Testis (tissue), 2 donors: Measurements from ENCODE around the gene OVCH2.

Source experiments
- CTCF ChIP-seq, 3 experiments: fragments of 450-650 bp in 2 of 3; fragments of 200-600 bp in 1 of 3; sonication (generic) in 1 of 3; IDR thresholded peaks; one replicate each; pipeline ENCODE4 v1.5.1; 2016 to 2019; ENCODE audit warnings: antibody characterized with exemption in 3 of 3, mild to moderate bottlenecking in 2 of 3, moderate library complexity in 1 of 3
- POLR2A ChIP-seq: fragments of 450-650 bp; IDR thresholded peaks from one replicate; pipeline ENCODE4 v1.6.1; 2017; ENCODE audit warnings: antibody characterized with exemption, mild to moderate bottlenecking, moderate library complexity

- TF ChIP-seq POLR2A (no peak), CTCF (IDR thresholded peaks at IDR 0.05) (no peak)
These were observed 8.5 kb upstream of the OVCH2 start for GRCh38 chr11:7714786-7715185.
